KMS-11 (cell line): ENCODE measurements around the gene CDK11B.

ENCODE experiments used
- H2AFZ ChIP-seq: fragments of 200-600 bp; sonication (generic); 2 replicates; pipeline ENCODE4 v1.6.1; 2016; ENCODE audit warnings: antibody characterized with exemption, mixed run types, low read depth
- H3K27ac ChIP-seq: fragments of 200-600 bp; sonication (generic); 2 replicates; pipeline ENCODE4 v1.6.1; 2016; ENCODE audit warnings: mild to moderate bottlenecking, mixed run types
- H3K27me3 ChIP-seq: fragments of 200-600 bp; sonication (generic); 2 replicates; pipeline ENCODE4 v1.6.1; 2017; ENCODE audit warnings: mild to moderate bottlenecking, low read depth, mixed run types, moderate library complexity; ENCODE audit not compliant: insufficient read depth
- H3K36me3 ChIP-seq: fragments of 200-600 bp; sonication (generic); 2 replicates; pipeline ENCODE4 v1.6.1; 2017; ENCODE audit warnings: mild to moderate bottlenecking, mixed run types; ENCODE audit not compliant: insufficient read depth
- H3K4me1 ChIP-seq: fragments of 200-600 bp; sonication (generic); 2 replicates; pipeline ENCODE4 v1.6.1; 2016; ENCODE audit warnings: mild to moderate bottlenecking, low read depth, mixed run types; ENCODE audit not compliant: poor library complexity, severe bottlenecking
- H3K4me2 ChIP-seq: fragments of 200-600 bp; sonication (generic); 2 replicates; pipeline ENCODE4 v1.7.0; 2016; ENCODE audit warnings: mild to moderate bottlenecking, mixed run types
- H3K4me3 ChIP-seq: fragments of 200-600 bp; sonication (generic); IDR thresholded peaks from 2 replicates; pipeline ENCODE4 v1.6.1; 2017; ENCODE audit warnings: low read depth, low read length, mixed read lengths; ENCODE audit not compliant: insufficient read depth
- H3K79me2 ChIP-seq: fragments of 200-600 bp; sonication (generic); 2 replicates; pipeline ENCODE4 v1.6.1; 2016; ENCODE audit warnings: low read depth, mixed run types; ENCODE audit not compliant: insufficient read depth
- H3K9ac ChIP-seq: fragments of 200-600 bp; sonication (generic); 2 replicates; pipeline ENCODE4 v1.6.1; 2016; ENCODE audit warnings: mild to moderate bottlenecking, mixed run types
- H4K20me1 ChIP-seq: fragments of 200-600 bp; sonication (generic); 2 replicates; pipeline ENCODE4 v1.6.1; 2016; ENCODE audit warnings: mild to moderate bottlenecking, mixed run types; ENCODE audit not compliant: insufficient read depth
- TF ChIP-seq, protein P1 (sequence below): fragments of 200-600 bp; sonication (generic); conservative IDR thresholded peaks from 2 replicates; pipeline ENCODE4 v1.6.1; 2017; ENCODE audit warnings: low read depth, mild to moderate bottlenecking, antibody characterized with exemption, low read length, moderate library complexity, mixed read lengths

CDK11B gene

DNA sequence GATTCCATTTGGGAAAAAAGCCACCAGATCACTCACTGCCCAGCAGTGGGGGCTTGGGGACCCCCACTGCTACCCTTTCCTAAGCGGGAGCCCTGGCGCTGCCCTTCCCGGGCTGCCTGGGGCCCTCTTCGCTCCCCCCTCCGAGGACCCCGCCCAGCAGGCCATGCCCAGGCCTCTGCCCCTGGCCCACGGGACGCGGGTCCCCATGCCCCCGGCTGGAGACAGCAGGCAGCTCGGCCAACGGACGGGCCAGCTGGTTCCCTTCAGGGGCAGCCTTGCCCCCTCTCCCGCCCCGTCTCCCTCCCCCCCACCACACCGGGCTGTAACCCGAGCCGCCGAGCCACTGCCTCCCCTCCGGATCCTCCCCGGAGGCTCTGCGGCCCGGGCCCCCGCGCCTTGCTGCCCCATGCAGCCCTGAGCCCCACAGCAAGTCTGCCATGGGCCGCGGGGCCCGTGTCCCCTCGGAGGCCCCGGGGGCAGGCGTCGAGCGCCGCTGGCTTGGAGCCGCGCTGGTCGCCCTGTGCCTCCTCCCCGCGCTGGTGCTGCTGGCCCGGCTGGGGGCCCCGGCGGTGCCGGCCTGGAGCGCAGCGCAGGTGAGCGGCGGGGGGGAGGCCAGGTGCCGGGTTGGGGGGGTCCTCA, 26.9 kb downstream of the CDK11B start, which contains the start of gene MMP23B:
Gene MMP23B (plus strand): TSS at position 392 of the 639 bp plus-strand sequence. CDS start 46 bp downstream, at position 438.
- H3K9ac ChIP-seq = no peak within 1 kb of the TSS
- H3K4me3 ChIP-seq = no peak within 1 kb of the TSS
- H3K36me3 ChIP-seq = no peaks in the 10 kb centered on the region
- H3K79me2 ChIP-seq = no peaks in the 10 kb centered on the region
- H3K4me2 ChIP-seq = peak within 1 kb of the TSS; percentile 82; the same call in 1 of the 2 replicates
- TF ChIP-seq, protein P1, sequence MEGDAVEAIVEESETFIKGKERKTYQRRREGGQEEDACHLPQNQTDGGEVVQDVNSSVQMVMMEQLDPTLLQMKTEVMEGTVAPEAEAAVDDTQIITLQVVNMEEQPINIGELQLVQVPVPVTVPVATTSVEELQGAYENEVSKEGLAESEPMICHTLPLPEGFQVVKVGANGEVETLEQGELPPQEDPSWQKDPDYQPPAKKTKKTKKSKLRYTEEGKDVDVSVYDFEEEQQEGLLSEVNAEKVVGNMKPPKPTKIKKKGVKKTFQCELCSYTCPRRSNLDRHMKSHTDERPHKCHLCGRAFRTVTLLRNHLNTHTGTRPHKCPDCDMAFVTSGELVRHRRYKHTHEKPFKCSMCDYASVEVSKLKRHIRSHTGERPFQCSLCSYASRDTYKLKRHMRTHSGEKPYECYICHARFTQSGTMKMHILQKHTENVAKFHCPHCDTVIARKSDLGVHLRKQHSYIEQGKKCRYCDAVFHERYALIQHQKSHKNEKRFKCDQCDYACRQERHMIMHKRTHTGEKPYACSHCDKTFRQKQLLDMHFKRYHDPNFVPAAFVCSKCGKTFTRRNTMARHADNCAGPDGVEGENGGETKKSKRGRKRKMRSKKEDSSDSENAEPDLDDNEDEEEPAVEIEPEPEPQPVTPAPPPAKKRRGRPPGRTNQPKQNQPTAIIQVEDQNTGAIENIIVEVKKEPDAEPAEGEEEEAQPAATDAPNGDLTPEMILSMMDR = no peak
- H4K20me1 ChIP-seq = no peaks in the 10 kb centered on the region
- no peaks in the 10 kb centered on the region for H3K27me3 ChIP-seq
- no peaks in the 10 kb centered on the region for H3K4me1 ChIP-seq
- H3K27ac ChIP-seq = no peak within 1 kb of the TSS
- no peak within 1 kb of the TSS for H2AFZ ChIP-seq

DNA sequence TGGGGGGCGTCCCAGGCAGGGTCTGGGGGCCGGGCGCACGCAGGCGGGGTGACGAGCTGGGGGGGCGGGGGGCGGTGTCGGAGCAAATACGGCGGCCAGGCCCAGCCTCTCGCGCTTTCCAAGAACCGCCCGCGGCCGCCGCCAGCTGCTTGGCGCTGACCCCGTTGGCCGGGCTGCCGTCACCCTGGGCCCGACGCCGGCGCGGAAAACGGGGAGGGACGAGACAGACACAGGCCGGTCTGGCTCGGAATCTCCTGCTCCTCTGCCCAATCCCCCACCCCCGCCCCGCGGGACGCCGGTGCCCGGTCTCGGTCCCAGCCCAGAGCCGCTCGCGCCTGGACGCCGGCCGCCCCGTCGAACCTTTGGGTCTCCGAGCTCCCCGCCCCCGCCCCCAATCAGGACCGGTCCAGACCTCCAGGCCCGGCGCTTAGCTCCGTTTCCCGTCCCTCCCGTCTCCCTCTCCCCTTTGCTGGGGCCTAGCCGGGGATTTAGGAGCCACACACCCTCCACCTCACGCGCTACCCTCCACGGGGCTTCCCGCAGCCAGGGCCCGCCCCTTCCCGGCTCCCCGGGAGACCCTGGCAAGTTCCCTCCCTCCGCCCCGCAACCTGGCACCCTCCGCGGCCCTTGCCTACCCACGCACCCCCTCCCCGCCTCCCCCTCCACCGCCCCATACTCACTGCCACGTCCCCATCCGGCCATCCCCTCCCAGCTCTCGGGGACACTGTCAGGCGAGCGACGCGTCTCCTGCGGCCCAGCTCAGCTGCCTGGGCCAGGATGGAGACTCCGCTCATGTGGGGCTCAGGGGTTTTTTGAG, 27.6 kb downstream of the CDK11B start:
- Histone ChIP-seq H4K20me1 (no peaks in the 10 kb centered on the region), H3K27ac (peak overlapping the region; percentile 80), H3K36me3 (no peaks in the 10 kb centered on the region), H3K4me1 (no peaks in the 10 kb centered on the region), H3K79me2 (no peaks in the 10 kb centered on the region), H3K9ac (peak overlapping the region; percentile 75; the same call in 1 of the 2 replicates), H3K4me2 (peak overlapping the region; percentile 82), H3K4me3 (peak overlapping the region; percentile 61), H2AFZ (peak overlapping the region; percentile 85; the same call in 1 of the 2 replicates), H3K27me3 (no peaks in the 10 kb centered on the region)
- TF ChIP-seq, protein P1 = no peak

DNA sequence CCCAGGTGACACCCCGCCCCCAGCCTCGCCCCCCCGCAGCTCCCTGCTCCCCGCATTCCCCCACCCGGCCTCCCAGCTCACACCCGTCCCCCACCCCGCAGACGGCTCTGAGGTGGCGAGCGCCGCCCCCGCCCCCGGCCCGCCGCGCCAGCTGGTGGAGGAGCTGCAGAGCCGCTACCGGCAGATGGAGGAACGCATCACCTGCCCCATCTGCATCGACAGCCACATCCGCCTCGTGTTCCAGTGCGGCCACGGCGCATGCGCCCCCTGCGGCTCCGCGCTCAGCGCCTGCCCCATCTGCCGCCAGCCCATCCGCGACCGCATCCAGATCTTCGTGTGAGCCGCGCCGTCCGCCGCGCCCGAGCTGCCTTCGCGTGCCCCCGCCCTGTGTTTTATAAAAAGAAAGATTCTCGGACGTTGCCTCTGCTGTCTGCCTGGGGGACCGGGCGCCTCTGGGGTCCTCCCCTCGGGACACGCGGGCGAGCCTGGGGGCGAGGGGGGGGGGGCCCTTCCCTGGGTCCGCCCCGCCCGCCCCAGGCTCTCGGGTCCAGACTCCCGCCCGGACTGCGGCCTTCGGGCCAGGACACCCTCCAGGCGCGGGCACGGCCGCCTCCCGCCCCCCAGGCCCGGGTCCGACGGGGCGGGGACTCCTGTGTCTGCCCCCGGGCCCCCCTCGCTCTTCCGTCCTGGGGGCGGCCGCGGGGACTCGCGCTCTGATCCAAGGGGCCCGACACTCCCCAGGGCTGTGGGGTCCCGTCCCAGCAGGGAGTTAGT, 28.4 kb downstream of the CDK11B start:
- peak overlapping the region; percentile 82 for H3K4me2 ChIP-seq

More for the DNA sequence above, 28.4 kb downstream of the CDK11B start:
- Histone ChIP-seq H3K27ac (peak overlapping the region; percentile 80), H3K27me3 (no peaks in the 10 kb centered on the region), H2AFZ (peak overlapping the region; percentile 85), H3K79me2 (no peaks in the 10 kb centered on the region), H3K4me1 (no peaks in the 10 kb centered on the region), H3K36me3 (no peaks in the 10 kb centered on the region), H3K4me3 (peak overlapping the region; percentile 61), H4K20me1 (no peaks in the 10 kb centered on the region), H3K9ac (peak overlapping the region; percentile 75)
- TF ChIP-seq, protein P1 = no peak
